Fibroblast of the aortic adventitia (primary cell): ENCODE data around the gene EIF4A2. TPM values are rescaled to one million over a fixed set of nuclear protein-coding genes. Genes with fewer than 3 reads are reported as not detected.
A peak's percentile ranks its signal among the peaks of the same experiment; 100 is the strongest.

Experiments
- DNase-seq: peaks from one replicate; pipeline ENCODE4 v3.0.0-alpha.2; 2010; ENCODE audit warnings: low read depth
- H3K4me3 ChIP-seq: 2 replicates; pipeline ENCODE4 v1.5.1; 2011; ENCODE audit warnings: low read depth, mild to moderate bottlenecking, control low read depth, low read length, moderate library complexity
- total RNA-seq: library from RNA; depleted of rRNA; stranded (reverse); fragments of >200 nt; gene quantifications from 2 replicates; pipeline ENCODE4 v1.2.3, GENCODE V29; 2012; ENCODE audit warnings: low replicate concordance
- TF ChIP-seq, protein P1 (sequence below): IDR thresholded peaks from 2 replicates; pipeline ENCODE4 v1.5.1; 2011; ENCODE audit warnings: mild to moderate bottlenecking, low read length, control low read depth, inconsistent platforms; ENCODE audit not compliant: insufficient read depth

Gene EIF4A2
- total RNA-seq, 1 donor = 383 TPM

DNA sequence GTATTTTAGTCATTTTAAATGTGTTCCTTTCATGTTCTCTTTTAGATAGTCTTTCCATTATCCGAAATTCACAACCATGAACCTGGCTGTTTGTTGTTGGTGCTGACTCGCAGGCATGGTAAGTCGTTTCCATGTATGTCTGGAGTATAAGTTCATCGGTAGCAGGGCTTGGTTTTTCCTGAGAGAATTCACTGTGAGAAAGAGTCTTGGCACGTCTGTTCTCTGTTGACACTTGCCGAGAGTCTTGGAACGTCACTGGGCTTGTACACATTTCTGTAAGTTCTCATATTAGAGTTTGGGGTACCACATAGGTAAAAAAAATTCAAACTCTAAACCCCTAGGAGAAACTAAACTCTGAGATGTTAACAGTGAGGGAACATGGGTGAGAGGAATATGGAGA is 29.4 kb upstream of the EIF4A2 start:
- no peak overlapping the region for H3K4me3 ChIP-seq
- TF ChIP-seq, protein P1, sequence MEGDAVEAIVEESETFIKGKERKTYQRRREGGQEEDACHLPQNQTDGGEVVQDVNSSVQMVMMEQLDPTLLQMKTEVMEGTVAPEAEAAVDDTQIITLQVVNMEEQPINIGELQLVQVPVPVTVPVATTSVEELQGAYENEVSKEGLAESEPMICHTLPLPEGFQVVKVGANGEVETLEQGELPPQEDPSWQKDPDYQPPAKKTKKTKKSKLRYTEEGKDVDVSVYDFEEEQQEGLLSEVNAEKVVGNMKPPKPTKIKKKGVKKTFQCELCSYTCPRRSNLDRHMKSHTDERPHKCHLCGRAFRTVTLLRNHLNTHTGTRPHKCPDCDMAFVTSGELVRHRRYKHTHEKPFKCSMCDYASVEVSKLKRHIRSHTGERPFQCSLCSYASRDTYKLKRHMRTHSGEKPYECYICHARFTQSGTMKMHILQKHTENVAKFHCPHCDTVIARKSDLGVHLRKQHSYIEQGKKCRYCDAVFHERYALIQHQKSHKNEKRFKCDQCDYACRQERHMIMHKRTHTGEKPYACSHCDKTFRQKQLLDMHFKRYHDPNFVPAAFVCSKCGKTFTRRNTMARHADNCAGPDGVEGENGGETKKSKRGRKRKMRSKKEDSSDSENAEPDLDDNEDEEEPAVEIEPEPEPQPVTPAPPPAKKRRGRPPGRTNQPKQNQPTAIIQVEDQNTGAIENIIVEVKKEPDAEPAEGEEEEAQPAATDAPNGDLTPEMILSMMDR = no peak
- peak; percentile 35 for DNase-seq

DNA sequence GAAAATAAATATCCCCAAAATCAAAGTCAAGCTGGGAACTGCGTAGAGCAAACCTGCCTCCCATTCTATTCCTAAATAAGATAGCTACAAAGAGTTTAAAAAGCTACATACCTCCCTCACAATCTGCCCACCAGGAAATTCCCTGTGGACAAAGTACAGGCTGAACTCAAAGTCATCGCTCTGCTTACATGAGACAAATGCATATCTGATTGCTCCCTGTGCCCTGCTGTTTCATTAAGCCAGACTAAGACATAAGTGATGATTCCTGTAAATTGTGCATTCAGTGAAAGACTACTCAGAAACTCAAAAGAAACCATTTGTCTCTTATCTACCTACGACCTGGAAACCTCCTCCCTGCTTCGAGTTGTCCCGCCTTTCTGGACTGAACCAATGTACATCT is 28.5 kb upstream of the EIF4A2 start:
- TF ChIP-seq, protein P1 = no peak
- H3K4me3 ChIP-seq = no peak overlapping the region
- no peak for DNase-seq

DNA sequence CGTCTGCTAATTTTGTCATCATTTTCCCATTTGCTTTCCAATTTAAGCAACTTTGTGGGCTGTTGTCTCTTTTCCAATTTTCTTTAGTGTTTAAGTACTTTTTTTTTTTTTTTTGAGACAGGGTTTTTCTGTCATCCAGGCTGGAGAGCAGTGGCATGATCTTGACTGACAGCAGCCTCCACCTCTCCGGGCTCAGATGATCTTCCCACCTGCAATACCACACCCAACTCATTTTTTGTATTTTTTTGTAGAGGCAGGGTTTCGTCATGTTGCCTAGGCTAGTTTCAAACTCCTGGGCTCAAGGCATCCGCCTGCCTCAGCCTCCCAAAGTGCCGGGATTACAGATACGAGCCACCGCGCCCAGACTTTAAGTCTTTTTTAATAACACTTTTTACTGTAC is 26.2 kb upstream of the EIF4A2 start:
- DNase-seq = no peak
- no peak overlapping the region for H3K4me3 ChIP-seq
- TF ChIP-seq, protein P1 = no peak

DNA sequence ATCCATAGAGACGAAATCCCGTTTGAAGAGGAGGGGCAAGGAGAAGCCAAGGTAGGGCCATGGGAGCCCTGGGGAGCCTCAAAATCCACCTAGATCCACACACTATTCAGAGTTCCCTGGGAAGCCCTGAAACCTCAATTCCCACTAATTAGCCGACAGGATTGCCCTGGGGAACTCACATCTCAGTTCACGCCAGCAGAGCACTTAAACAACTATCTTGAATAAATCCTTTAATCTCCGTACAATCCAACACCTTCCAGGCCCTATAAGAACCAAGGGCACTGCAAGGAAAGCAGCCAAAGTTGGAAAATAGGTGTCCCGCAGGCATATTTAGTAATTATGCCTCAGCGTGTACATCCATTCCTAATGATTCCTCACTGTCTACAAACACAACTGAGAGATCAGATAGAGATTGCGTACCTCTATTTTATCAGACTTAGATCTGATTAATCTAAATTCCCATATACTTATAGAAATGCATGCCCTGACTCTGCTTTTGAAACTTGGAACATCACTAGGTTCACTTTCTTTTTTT is 25.6 kb upstream of the EIF4A2 start:
- TF ChIP-seq, protein P1 = no peak
- no peak overlapping the region for H3K4me3 ChIP-seq
- DNase-seq = no peak

DNA sequence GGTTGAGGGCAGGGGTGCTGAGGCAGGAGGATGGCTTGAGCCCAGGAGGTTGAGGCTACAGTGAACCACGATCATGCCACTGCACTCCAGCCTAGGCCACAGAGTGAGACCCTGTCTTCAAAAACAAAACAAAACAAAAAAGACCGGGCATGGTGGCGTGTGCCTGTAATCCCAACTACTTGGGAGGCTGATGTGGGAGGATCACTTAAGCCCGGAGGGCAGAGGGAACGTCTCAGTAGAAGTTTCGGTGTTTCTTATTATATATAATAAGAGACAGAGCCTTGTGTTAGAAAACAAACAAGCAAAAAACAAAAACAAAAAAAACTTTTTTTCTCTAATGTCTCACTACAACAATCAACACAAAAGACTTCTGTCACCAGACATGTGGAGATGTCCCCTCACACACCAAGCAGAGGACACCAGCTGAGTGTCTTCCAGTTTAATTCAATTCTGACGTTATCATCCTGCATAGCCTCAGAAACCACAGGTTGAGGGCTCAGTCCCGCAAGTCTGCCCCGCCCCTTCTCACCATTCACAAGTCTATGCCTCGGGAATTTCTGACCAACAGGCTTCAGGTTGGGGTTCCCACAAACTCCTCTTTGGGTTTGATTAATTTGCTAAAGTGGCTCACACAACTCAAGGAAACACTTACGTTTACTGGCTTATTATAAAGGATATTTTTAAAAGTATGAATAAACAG is 24.0 kb upstream of the EIF4A2 start:
- TF ChIP-seq, protein P1 = no peak
- no peak for DNase-seq
- H3K4me3 ChIP-seq = no peak overlapping the region

DNA sequence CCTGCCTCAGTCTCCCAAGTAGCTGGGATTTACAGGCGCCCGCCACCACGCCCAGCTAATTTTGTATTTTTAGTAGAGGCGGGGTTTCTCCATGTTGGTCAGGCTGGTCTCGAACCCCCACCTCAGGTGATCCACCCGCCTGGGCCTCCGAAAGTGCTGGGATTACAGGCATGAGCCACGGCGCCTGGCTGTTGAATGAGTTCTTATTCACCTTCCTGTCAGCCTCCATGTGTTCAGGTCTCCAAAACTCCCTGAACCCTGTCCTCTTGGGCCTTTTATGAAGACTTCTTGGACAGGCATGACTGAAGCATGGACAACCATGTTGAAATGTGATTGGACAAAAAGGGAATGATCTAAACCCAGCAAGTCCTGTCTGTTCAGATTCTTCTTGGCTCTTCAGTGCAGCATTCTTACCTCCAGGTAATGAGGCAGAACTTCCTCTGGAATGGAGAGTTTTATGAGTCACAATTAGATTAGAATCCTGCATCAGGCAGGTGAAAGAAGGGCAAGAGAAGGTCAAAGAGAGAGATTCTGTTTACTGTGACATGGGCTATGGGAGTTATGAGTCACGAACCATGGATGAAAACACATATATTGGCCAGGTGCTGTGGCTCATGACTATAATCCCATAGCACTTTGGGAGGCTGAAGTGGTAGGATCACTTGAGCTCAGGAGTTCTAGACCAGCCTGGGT is 23.1 kb upstream of the EIF4A2 start:
- H3K4me3 ChIP-seq = no peak overlapping the region
- TF ChIP-seq, protein P1 = no peak
- no peak for DNase-seq
